CD4-positive, alpha-beta T cell treated with Interleukin-17A for 4 hours (primary cell): ENCODE data around the gene HOXA9.

Experiments
- DNase-seq: peaks from one replicate; pipeline ENCODE4 v3.0.0-alpha.2; 2020; ENCODE audit warnings: mixed read lengths

Gene HOXA9

GRCh38 chr7:27165089-27165995, at the start of gene HOXA9:
Gene HOXA9, minus strand, starts transcription at chr7:27165537. Its CDS starts 80 bp downstream, at chr7:27165457.
- DNase-seq = no peak

GRCh38 chr7:27214239-27214950, 49.1 kb upstream of the HOXA9 start:
- DNase-seq = no peak

- DNase-seq = no peak
Measured at GRCh38 chr7:27213433-27214238, 48.3 kb upstream of the HOXA9 start.

- DNase-seq = no peak
Measured at GRCh38 chr7:27212497-27213432, 47.4 kb upstream of the HOXA9 start.

GRCh38 chr7:27211764-27212204, 46.4 kb upstream of the HOXA9 start:
- no peak for DNase-seq

- DNase-seq = no peak
Measured at GRCh38 chr7:27211084-27211446, 45.7 kb upstream of the HOXA9 start.

GRCh38 chr7:27210441-27211083, 45.2 kb upstream of the HOXA9 start:
- DNase-seq = peak; percentile 51

- no peak for DNase-seq
Measured at GRCh38 chr7:27209933-27210440, 44.6 kb upstream of the HOXA9 start.

- DNase-seq = no peak
Measured at GRCh38 chr7:27208998-27209397, 43.7 kb upstream of the HOXA9 start.

- no peak for DNase-seq
Measured at GRCh38 chr7:27207348-27207985, 42.1 kb upstream of the HOXA9 start.

GRCh38 chr7:27205325-27206280, 40.3 kb upstream of the HOXA9 start:
- DNase-seq = no peak

GRCh38 chr7:27204851-27205322, 39.5 kb upstream of the HOXA9 start:
- DNase-seq = no peak

- DNase-seq = no peak
Measured at GRCh38 chr7:27203964-27204594, 38.7 kb upstream of the HOXA9 start.

GRCh38 chr7:27203365-27203953, 38.1 kb upstream of the HOXA9 start:
- DNase-seq = no peak

- DNase-seq = no peak
Measured at GRCh38 chr7:27202862-27203134, 37.5 kb upstream of the HOXA9 start.

- DNase-seq = no peak
Measured at GRCh38 chr7:27202018-27202861, 36.9 kb upstream of the HOXA9 start.

GRCh38 chr7:27201580-27202017, 36.3 kb upstream of the HOXA9 start:
- no peak for DNase-seq
